Prostate gland (tissue), 2 donors: ENCODE measurements around the gene PPP1R36. TPM values are rescaled to one million over a fixed set of nuclear protein-coding genes. Genes with fewer than 3 reads are reported as not detected.
"Not testable (repeated sequence)": the region's sequence is repeated elsewhere in the genome, so short reads cannot be mapped to it uniquely, and the experiment has no call there.

Source experiments
- DNase-seq: peaks from one replicate; pipeline ENCODE4 v3.0.0-alpha.2; 2019; ENCODE audit warnings: low spot score
- H3K27ac ChIP-seq, 2 donors: fragments of 200-600 bp; sonication (generic); 2 replicates each; pipeline ENCODE4 v1.5.1; 2017 to 2019
- H3K27me3 ChIP-seq: fragments of 200-600 bp; sonication (generic); replicated peaks from 2 replicates; pipeline ENCODE4 v1.5.1; 2019; ENCODE audit not compliant: insufficient read depth
- H3K36me3 ChIP-seq, 2 donors: fragments of 200-600 bp; sonication (generic); 1 replicate in 1 of 2; 2 replicates in 1 of 2; pipeline versions ENCODE4 v1.5.1 to v1.8.1; 2017 to 2019
- H3K4me1 ChIP-seq: fragments of 200-600 bp; sonication (generic); replicated peaks from 2 replicates; pipeline ENCODE4 v1.5.1; 2019
- H3K4me3 ChIP-seq, 2 donors: fragments of 200-600 bp; sonication (generic); 2 replicates each; pipeline ENCODE4 v1.5.1; 2017 to 2019
- H3K9me3 ChIP-seq: fragments of 200-600 bp; sonication (generic); 2 replicates; pipeline ENCODE4 v1.5.1; 2017
- POLR2A ChIP-seq: fragments of 450-650 bp; IDR thresholded peaks from one replicate; pipeline ENCODE4 v1.6.1; 2016; ENCODE audit warnings: antibody characterized with exemption, mild to moderate bottlenecking
- POLR2AphosphoS5 ChIP-seq: sonication (generic); formaldehyde crosslinking; IDR thresholded peaks from one replicate; pipeline ENCODE4 v1.6.1; 2017; ENCODE audit warnings: antibody characterized with exemption
- WGBS: methylation state at CpG from one replicate; pipeline ENCODE4 v1.1.5; 2018; 5-methylcytosine and 5-hydroxymethylcytosine counted together
- intact Hi-C: fragments of 100-400 bp; cut with DNase I; formaldehyde crosslinking; loops from one replicate; pipeline ENCODE4 v1.14.2; 2022
- total RNA-seq, 2 donors: library from RNA; depleted of rRNA; stranded (reverse); fragments of >200 nt; gene quantifications; one replicate each; pipeline ENCODE4 v1.1.0, GENCODE V29; 2016
- TF ChIP-seq, protein P1 (sequence below), 4 experiments: fragments of 200-600 bp in 2 of 4; fragments of 450-650 bp in 2 of 4; sonication (generic) in 2 of 4; IDR thresholded peaks; 1 replicate in 3 of 4; 2 replicates in 1 of 4; pipeline ENCODE4 v1.5.1; 2016 to 2019; ENCODE audit warnings: antibody characterized with exemption in 4 of 4, mild to moderate bottlenecking in 2 of 4, moderate library complexity in 2 of 4

Gene PPP1R36
- total RNA-seq, 2 donors from 2014 or later = 2.0 to 8.6 TPM

- TF ChIP-seq, protein P1, sequence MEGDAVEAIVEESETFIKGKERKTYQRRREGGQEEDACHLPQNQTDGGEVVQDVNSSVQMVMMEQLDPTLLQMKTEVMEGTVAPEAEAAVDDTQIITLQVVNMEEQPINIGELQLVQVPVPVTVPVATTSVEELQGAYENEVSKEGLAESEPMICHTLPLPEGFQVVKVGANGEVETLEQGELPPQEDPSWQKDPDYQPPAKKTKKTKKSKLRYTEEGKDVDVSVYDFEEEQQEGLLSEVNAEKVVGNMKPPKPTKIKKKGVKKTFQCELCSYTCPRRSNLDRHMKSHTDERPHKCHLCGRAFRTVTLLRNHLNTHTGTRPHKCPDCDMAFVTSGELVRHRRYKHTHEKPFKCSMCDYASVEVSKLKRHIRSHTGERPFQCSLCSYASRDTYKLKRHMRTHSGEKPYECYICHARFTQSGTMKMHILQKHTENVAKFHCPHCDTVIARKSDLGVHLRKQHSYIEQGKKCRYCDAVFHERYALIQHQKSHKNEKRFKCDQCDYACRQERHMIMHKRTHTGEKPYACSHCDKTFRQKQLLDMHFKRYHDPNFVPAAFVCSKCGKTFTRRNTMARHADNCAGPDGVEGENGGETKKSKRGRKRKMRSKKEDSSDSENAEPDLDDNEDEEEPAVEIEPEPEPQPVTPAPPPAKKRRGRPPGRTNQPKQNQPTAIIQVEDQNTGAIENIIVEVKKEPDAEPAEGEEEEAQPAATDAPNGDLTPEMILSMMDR (IDR thresholded peaks at IDR 0.05) = no peak
- TF ChIP-seq POLR2A (no peak), POLR2AphosphoS5 (no peak)
- no peak overlapping the region for H3K4me3 ChIP-seq
- no peaks in the 10 kb centered on the region for H3K9me3 ChIP-seq
- intact Hi-C loops = no loop called here
- H3K36me3 ChIP-seq = no peaks in the 10 kb centered on the region
- H3K27ac ChIP-seq = no peak overlapping the region
- H3K4me1 ChIP-seq = no peaks in the 10 kb centered on the region
- no peak for DNase-seq
- WGBS = 84% methylated on average over 2 of the region's 2 CpGs
- no peaks in the 10 kb centered on the region for H3K27me3 ChIP-seq
Observed at GRCh38 chr14:64561631-64562030, 11.9 kb downstream of the PPP1R36 start.

- H3K27ac ChIP-seq = no peak overlapping the region
- DNase-seq = no peak
Observed at GRCh38 chr14:64562436-64562835, 12.7 kb downstream of the PPP1R36 start.

GRCh38 chr14:64563696-64564095 is 13.9 kb downstream of the PPP1R36 start:
- H3K27ac ChIP-seq = no peak overlapping the region
- H3K9me3 ChIP-seq = no peaks in the 10 kb centered on the region
- TF ChIP-seq, protein P1 (IDR thresholded peaks at IDR 0.05) = no peak
- TF ChIP-seq POLR2A (no peak), POLR2AphosphoS5 (no peak)
- no peaks in the 10 kb centered on the region for H3K27me3 ChIP-seq
- H3K4me3 ChIP-seq = no peak overlapping the region
- no peaks in the 10 kb centered on the region for H3K36me3 ChIP-seq
- no peaks in the 10 kb centered on the region for H3K4me1 ChIP-seq
- intact Hi-C loops = no loop called here
- 60% methylated on average over 6 of the region's 6 CpGs for WGBS
- DNase-seq = no peak

More at GRCh38 chr14:64562436-64562835, 12.7 kb downstream of the PPP1R36 start:
- TF ChIP-seq, protein P1 (IDR thresholded peaks at IDR 0.05) = no peak
- TF ChIP-seq POLR2A = no peak
- TF ChIP-seq POLR2AphosphoS5 = no peak
- H3K4me1 ChIP-seq = no peaks in the 10 kb centered on the region
- intact Hi-C loops = no loop called here
- H3K27me3 ChIP-seq = no peaks in the 10 kb centered on the region
- H3K9me3 ChIP-seq = no peaks in the 10 kb centered on the region
- H3K4me3 ChIP-seq = no peak overlapping the region
- no peaks in the 10 kb centered on the region for H3K36me3 ChIP-seq

DNA sequence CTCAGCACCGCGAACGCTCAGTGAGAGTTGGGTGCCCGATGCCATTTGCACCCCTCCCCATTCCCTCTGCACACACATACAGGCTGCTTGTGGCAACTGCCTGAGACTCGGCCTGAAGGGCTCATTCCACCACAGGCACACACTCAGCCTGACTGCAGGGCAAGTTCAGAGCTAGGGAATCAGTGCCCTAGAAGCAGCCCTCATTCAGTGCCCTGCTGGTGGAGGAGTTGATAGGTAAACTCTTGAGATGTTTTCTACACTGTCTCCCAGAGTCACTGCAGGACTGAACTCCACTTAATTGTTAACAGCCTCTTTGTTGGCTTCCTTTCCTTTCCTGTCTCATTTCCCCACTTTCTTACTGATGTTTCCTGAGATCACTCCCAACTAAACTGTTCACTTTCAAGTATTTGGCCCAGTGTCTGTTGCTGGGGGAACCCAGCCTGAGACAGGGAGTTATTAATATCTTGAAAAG is 16.9 kb downstream of the PPP1R36 start:
- 89% methylated on average over 5 of the region's 5 CpGs for WGBS
- H3K27ac ChIP-seq = no peak overlapping the region

DNA sequence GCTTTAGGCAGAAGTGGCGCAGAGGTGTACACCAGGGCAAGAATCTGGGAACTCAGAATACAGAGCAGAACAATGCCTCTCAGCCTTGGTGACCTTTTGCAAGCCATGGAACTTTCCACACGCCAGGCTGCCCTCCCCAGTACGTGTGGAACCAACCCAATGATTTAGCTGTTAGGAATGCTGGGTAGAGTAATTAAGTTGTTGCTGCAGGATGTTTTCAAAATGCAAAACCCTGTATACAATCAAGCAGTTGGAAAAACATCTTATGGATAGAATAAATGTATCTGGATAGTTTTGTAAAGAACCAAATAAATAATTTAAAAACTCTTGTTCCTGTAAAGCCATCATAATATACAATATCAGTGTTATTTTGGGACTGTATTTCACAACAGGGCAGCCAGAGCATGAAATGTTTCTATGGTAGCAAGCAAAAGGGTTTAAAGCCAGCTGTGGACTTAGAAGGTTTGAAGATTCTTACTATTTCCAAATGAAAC is 19.4 kb downstream of the PPP1R36 start:
- WGBS = 60% methylated on average over 3 of the region's 3 CpGs
- Histone ChIP-seq H3K9me3 (no peaks in the 10 kb centered on the region), H3K4me1 (no peaks in the 10 kb centered on the region), H3K27ac (no peak overlapping the region), H3K4me3 (no peak overlapping the region), H3K36me3 (no peaks in the 10 kb centered on the region), H3K27me3 (no peaks in the 10 kb centered on the region)
- TF ChIP-seq POLR2A (no peak), POLR2AphosphoS5 (no peak)
- TF ChIP-seq, protein P1 (IDR thresholded peaks at IDR 0.05) = no peak
- intact Hi-C loops = no loop called here
- no peak for DNase-seq

More for the DNA sequence above, 16.9 kb downstream of the PPP1R36 start:
- Histone ChIP-seq H3K4me3 (no peak overlapping the region), H3K9me3 (no peaks in the 10 kb centered on the region), H3K36me3 (no peaks in the 10 kb centered on the region), H3K4me1 (no peaks in the 10 kb centered on the region), H3K27me3 (no peaks in the 10 kb centered on the region)
- TF ChIP-seq, protein P1 (IDR thresholded peaks at IDR 0.05) = no peak
- TF ChIP-seq POLR2AphosphoS5 (no peak), POLR2A (no peak)
- no peak for DNase-seq
- intact Hi-C loops = no loop called here

DNA sequence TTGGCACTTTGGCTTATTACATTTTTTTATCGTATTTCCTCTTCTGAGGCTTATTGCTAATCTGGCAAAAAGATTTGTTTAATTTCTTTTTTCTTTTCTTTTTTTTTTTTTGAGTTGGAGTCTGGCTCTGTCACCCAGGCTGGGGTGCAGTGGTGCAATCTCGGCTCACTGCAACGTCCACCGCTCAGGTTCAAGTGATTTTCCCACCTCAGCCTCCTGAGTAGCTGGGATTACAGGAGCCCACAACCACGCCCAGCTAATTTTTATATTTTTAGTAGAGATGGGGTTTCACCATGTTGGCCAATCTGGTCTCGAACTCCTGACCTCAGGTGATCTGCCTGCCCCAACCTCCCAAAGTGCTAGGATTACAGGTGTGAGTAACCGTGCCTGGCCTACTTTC is 19.9 kb downstream of the PPP1R36 start:
- H3K27me3 ChIP-seq, intact Hi-C loops, H3K27ac ChIP-seq, H3K4me3 ChIP-seq, H3K9me3 ChIP-seq, DNase-seq, H3K36me3 ChIP-seq, H3K4me1 ChIP-seq: not testable (repeated sequence)
- 91% methylated on average over 7 of the region's 7 CpGs for WGBS
